Muscle layer of colon (tissue), 2 donors: Measurements from ENCODE around the gene HPCA.
A peak's percentile ranks its signal among the peaks of the same experiment; 100 is the strongest.
"Not testable (repeated sequence)": the region's sequence is repeated elsewhere in the genome, so short reads cannot be mapped to it uniquely, and the experiment has no call there.

ENCODE experiments used
- H3K27ac ChIP-seq: one replicate; pipeline ENCODE4 v1.7.0; 2013; ENCODE audit warnings: low read depth, mild to moderate bottlenecking, low read length, moderate library complexity
- H3K27me3 ChIP-seq, 2 donors: one replicate each; pipeline ENCODE4 v1.7.0; 2013; ENCODE audit warnings: low read length in 2 of 2, mild to moderate bottlenecking in 2 of 2; ENCODE audit not compliant: insufficient read depth in 2 of 2, control insufficient read depth in 1 of 2
- H3K36me3 ChIP-seq: one replicate; pipeline ENCODE4 v1.7.0; 2013; ENCODE audit warnings: mild to moderate bottlenecking, low read length; ENCODE audit not compliant: insufficient read depth
- H3K4me1 ChIP-seq: one replicate; pipeline ENCODE4 v1.7.0; 2013; ENCODE audit warnings: mild to moderate bottlenecking, low read length; ENCODE audit not compliant: insufficient read depth
- H3K4me3 ChIP-seq, 2 donors: one replicate each; pipeline ENCODE4 v1.7.0; 2013; ENCODE audit warnings: low read length in 2 of 2, low read depth in 1 of 2, mild to moderate bottlenecking in 1 of 2, moderate library complexity in 1 of 2
- H3K9ac ChIP-seq: one replicate; pipeline ENCODE4 v1.7.0; 2013; ENCODE audit warnings: low read length
- H3K9me3 ChIP-seq: one replicate; pipeline ENCODE4 v1.7.0; 2013; ENCODE audit warnings: mild to moderate bottlenecking, low read length
- donor health status: abdominal sarcoma.
- donor health status: Adenocarcinoma of cecum.

The HPCA gene

DNA sequence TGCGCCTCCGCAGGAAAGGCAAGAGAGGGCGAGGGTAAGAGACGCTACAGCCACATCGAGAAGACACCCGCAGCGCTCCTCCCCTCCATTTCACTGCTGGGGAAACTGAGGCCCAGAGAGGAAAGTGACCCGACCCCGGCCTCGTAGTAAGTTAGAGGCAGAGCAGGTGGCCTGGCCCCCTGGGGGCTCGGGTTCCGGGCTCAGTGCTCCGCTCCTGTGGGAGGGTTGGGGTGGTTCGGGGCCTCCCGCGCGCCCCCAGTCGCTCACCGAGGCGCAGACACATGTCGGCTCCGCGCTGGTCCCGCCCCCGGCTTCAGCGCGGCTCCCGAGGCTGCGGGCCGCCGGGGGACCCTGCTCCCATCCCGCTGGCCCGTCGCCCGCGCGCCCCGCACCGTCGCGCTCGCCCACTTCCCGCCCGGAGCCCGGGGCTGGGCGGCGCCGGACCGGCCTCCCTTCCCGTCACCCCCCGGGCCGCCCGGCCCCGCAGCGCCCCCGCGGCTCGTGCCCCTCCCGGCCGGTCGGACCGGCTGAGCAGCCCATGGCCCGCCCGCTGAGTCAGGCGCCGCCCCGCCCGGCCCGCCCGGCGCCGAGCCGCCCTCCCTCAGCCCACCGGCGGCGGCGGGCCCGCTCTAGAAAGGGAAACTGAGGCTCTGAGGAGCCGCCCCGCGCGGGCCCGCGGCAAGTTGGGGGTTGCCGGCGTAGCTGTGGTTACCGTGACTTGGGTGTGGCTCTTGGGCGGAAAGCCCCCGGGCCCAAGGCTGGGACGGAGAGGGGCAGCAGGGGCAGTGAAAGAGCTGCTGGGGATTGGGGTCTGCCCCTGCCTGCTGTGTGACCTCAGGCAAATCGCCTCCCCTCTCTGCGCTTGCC is 14.9 kb downstream of the HPCA start, which contains the start of gene TMEM54:
TSS of gene TMEM54 (minus strand) at position 434 of the 867 bp plus-strand sequence. CDS start at position 283, 151 bp downstream.
- peak within 1 kb of the TSS; percentile 13 for H3K27ac ChIP-seq
- peak within 1 kb of the TSS; percentile 27 for H3K9ac ChIP-seq
- H3K4me3 ChIP-seq = peak within 1 kb of the TSS; percentile 71 to 79
- no peaks in the 10 kb centered on the region for H3K27me3 ChIP-seq
- H3K9me3 ChIP-seq = no peaks in the 10 kb centered on the region
- no peaks in the 10 kb centered on the region for H3K36me3 ChIP-seq
- H3K4me1 ChIP-seq = peaks cover 7% of the 10 kb centered on the region

DNA sequence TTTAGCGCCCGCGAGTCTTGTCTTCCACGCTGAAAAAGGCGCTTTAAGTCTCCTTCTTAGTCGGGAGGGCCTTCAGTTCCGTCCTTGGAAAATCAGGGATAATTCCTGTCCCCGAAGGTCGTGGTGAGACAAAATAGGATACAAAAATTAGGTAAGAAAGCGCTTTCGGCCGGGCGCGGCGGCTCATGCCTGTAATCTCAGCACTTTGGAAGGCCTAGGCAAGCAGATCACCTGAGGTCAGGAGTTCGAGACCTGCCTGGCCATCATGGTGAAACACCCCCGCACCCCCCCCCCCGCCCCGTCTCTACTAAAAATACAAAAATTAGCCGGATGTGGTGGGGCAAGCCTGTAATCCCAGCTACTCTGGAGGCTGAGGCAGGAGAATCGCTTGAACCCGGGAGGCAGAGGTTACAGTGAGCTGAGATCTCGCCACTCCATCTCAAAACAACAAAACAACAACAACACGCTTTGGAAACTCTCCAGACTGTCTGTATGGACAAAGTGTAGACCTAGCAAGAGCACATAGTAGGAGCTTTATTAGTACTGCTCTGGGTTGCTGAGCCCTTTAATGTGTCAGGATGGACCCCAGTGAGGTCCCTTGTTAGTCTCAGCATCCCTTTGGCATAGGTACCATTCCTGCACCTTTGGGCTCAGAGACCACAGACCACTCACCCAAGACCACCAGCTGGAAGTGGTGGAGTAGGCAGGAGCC is 15.7 kb downstream of the HPCA start:
- no peak overlapping the region for H3K27ac ChIP-seq
- H3K9ac ChIP-seq = no peak overlapping the region
- H3K4me3 ChIP-seq = peak overlapping the region; percentile 71 to 79
- no peaks in the 10 kb centered on the region for H3K36me3 ChIP-seq
- H3K27me3 ChIP-seq = no peaks in the 10 kb centered on the region
- no peaks in the 10 kb centered on the region for H3K9me3 ChIP-seq
- peaks cover 7% of the 10 kb centered on the region for H3K4me1 ChIP-seq

DNA sequence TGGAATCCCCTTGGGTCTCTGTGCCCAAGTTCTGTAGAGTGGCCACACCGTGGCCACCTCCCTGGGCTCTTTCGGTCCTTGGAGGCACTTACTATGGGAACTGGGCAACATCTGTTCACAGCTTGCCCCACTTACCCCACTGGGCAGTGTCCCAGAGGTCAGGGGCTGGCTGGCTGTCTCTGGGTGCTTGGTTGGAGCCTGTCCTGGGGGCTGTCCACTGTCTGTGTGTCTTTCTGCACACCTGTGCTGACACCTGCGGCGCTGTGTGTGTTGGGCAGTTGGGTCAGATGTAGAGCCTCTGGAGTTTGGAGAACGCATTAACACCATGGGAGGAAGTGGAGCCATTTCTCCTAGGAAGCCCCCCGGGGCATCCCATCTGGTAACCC is 16.2 kb downstream of the HPCA start:
- H3K36me3 ChIP-seq = no peaks in the 10 kb centered on the region
- no peaks in the 10 kb centered on the region for H3K9me3 ChIP-seq
- peaks cover 7% of the 10 kb centered on the region for H3K4me1 ChIP-seq
- no peak overlapping the region for H3K9ac ChIP-seq
- H3K27ac ChIP-seq = no peak overlapping the region
- H3K4me3 ChIP-seq = no peak overlapping the region
- H3K27me3 ChIP-seq = no peaks in the 10 kb centered on the region

DNA sequence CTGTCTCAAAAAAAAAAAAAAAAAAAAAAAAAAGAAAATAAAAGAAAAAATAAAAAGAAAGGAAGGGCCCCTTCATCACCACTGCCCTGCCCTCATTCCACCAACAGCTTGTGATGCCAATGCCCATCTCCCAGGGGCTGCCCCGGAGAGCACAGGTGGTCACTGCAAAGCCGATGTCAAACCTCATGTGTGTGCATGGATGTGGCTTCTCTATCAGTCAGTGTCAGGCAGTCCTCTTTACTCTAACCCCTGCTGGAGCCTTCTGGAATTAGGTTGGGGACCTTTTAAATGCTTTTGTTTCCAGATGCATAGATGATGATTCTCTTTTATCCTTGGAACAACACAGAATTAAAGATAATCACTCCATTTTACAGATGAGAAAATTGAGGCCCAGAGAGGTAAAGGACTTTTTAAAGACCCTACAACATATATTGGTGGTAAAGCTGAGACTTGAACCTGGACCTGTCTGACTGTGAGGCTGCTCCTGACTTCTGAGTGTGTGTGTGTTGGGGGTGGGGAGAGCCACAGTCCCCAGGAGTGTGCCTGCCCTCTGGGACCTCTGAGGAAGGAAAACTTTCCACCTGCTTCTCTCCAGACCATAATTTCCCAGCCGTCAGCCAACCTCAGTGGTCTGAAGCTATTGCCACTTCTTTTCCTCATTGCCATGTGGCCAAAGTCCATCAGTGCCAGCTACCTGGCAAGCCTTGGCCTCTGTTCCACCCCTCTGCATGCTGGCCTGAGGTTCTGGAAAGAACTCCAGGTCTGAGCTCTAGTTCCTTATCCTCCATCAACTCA is 17.9 kb downstream of the HPCA start:
- no peaks in the 10 kb centered on the region for H3K27me3 ChIP-seq
- no peak overlapping the region for H3K9ac ChIP-seq
- H3K9me3 ChIP-seq = no peaks in the 10 kb centered on the region
- no peaks in the 10 kb centered on the region for H3K36me3 ChIP-seq
- H3K4me3 ChIP-seq = no peak overlapping the region
- H3K4me1 ChIP-seq = peaks cover 7% of the 10 kb centered on the region
- no peak overlapping the region for H3K27ac ChIP-seq

DNA sequence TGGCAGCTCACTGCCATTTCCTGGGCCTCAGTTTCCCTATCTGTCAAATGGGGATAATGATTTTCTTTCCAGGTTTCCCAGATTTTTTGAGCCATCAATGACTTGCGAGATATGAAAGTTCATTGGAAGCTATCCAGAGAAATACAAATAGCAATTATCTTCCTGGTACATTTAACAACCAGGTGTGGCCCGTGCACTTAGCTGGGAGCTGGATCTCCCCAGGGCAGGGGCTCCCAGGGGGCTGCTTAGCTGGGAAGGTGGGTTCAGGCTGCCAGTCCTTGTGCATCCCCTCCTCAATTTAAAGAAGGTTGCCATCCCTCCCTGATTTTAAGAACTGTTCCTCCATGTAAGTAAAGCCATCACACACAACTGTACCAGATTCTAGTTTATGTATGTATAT is 18.5 kb downstream of the HPCA start:
- no peak overlapping the region for H3K27ac ChIP-seq
- H3K4me1 ChIP-seq = peaks cover 7% of the 10 kb centered on the region
- no peaks in the 10 kb centered on the region for H3K9me3 ChIP-seq
- H3K27me3 ChIP-seq = no peaks in the 10 kb centered on the region
- H3K9ac ChIP-seq = no peak overlapping the region
- no peak overlapping the region for H3K4me3 ChIP-seq
- H3K36me3 ChIP-seq = no peaks in the 10 kb centered on the region

DNA sequence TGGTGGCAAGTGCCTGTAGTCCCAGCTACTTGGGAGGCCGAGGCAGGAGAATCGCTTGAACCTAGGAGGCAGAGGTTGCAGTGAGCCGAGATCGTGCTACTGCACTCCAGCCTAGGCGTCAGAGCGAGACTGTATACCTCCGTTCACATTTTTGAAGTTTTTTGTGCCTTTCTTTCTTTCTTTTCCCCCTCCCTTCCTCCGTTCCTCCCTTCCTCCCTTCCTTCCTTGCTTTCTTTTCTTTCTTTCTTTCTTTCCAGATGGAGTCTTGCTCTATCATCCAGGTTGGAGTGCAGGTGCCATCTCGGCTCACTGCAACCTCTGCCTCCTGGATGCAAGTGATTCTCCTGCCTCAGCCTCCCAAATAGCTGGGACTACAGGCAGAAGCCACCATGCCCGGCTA is 19.3 kb downstream of the HPCA start:
- not testable (repeated sequence) for H3K27me3 ChIP-seq, H3K4me1 ChIP-seq, H3K36me3 ChIP-seq, H3K27ac ChIP-seq, H3K4me3 ChIP-seq, H3K9me3 ChIP-seq, H3K9ac ChIP-seq

DNA sequence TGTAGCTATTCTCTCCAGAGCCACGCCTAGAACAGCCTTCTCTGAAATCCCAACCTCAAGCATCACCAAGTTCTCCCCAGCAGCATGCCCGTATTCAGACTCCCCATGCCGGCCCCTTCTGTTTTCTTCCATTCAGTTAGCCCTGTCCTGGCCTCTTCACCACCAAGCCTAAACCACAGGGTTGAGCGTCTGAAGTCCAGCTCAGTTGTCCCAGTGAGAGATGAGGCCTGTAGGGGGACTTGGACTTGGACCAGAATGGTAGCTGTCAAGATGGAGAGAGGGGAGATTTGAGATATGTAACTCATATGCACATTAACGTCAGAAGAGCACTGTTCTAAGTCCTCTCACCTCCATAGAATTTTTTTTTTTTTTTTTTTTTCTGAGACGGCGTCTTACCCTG is 20.4 kb downstream of the HPCA start:
- Histone ChIP-seq H3K4me1 (no peaks in the 10 kb centered on the region), H3K9ac (no peak overlapping the region), H3K36me3 (no peaks in the 10 kb centered on the region), H3K4me3 (no peak overlapping the region), H3K9me3 (no peaks in the 10 kb centered on the region), H3K27me3 (no peaks in the 10 kb centered on the region), H3K27ac (no peak overlapping the region)

DNA sequence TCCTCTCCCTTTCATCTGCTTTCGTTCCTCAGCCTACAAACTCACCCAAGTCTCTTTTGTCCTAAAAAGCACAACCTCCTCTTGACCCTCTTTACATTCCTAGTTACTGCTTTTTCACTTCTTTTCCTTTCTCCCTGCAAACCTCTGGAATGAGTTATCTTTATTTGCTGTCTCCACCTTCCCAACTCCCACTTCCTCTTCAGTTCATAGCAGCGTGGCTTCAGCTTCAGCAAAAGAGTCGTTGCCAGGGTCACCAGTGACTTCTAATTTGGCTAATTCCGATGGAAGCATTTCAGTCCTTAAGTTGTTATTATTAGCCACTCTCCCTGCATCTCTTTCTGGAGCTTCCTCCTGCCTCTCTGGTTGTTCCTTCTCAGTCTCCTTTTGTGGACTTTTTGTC is 21.1 kb downstream of the HPCA start:
- H3K27ac ChIP-seq = no peak overlapping the region
- H3K4me3 ChIP-seq = no peak overlapping the region
- H3K4me1 ChIP-seq = no peaks in the 10 kb centered on the region
- no peaks in the 10 kb centered on the region for H3K9me3 ChIP-seq
- H3K9ac ChIP-seq = no peak overlapping the region
- no peaks in the 10 kb centered on the region for H3K27me3 ChIP-seq
- no peaks in the 10 kb centered on the region for H3K36me3 ChIP-seq

DNA sequence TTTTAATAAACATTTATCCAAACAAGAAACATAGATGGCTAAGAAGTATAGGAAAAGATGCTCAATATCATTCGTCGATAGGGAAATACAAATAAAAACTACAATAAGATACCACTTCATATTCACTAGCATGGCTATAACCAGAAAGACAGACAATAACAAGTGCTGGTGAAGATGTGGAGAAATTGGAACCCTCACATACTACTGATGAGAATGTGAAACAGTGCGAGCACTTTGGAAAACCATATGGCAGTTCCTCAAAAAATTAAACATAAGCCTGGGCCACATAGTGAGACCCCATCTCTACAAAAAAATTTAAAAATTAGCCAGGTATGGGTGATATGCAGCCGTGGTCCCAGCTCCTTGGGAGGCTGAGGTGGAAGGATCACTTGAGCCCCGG is 24.0 kb downstream of the HPCA start:
- Histone ChIP-seq H3K36me3 (no peaks in the 10 kb centered on the region), H3K9me3 (no peaks in the 10 kb centered on the region), H3K4me1 (no peaks in the 10 kb centered on the region), H3K9ac (no peak overlapping the region), H3K27me3 (no peaks in the 10 kb centered on the region), H3K4me3 (no peak overlapping the region), H3K27ac (no peak overlapping the region)

DNA sequence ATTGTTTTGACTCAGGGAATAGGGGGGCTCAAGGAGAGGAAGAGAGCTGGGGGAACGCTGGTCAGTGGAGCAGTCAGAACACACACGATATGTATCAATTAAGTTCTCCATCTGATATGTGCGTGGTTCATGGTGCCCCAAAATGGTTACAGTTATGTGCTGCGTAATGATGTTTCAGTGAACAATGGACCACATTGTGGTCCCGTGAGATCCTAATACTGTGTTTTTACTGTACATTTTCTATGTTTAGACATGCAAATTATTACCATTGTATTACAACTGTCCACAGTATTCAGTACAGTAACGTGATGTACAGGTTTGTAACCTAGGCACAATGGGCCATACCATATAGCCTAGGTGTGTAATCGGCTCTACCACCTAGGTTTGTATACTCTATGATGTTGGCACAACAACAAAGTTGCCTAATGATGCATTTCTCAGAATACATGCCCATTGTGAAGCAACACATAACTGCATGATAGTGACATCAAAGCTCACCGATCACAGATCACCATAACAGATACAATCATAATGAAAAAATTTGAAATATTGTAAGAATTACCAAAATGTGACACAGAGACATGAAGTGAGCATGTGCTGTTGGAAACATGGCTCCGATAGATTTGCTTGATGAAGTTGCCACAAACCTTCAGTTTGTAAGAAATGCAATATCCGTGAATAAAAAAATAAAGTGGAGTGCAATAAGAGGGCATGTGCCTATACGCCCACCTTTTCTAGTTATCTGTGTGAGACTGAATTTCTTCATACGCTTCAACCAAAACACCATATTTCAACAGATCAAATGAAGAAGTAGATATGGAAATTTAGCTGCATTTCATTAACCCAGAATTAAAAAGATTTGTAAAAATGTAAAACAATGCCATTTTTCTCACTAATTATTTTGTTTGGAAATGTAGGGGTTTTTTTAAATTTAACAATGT is 29.7 kb downstream of the HPCA start:
- H3K27ac ChIP-seq = no peak overlapping the region
- H3K9ac ChIP-seq = no peak overlapping the region

More for the DNA sequence above, 29.7 kb downstream of the HPCA start:
- Histone ChIP-seq H3K36me3 (no peaks in the 10 kb centered on the region), H3K4me1 (no peaks in the 10 kb centered on the region), H3K9me3 (no peaks in the 10 kb centered on the region), H3K4me3 (no peak overlapping the region), H3K27me3 (no peaks in the 10 kb centered on the region)
